NCI-H2227 treated with DMSO at 0.1 percent for 48 hours (cell line): ENCODE data around the gene C12orf57.

ENCODE experiments used
- DNase-seq: peaks from one replicate; lab custom pipeline; 2025; lab: John Stamatoyannopoulos, UW

The C12orf57 gene

GRCh38 chr12:6965026-6965661 lies 21.3 kb downstream of the C12orf57 start:
- peak; percentile 65 for DNase-seq

GRCh38 chr12:6965714-6966113 lies 21.9 kb downstream of the C12orf57 start:
- no peak for DNase-seq

- no peak for DNase-seq
Measured at GRCh38 chr12:6966351-6966750, 22.5 kb downstream of the C12orf57 start.

GRCh38 chr12:6967651-6968100 lies 23.9 kb downstream of the C12orf57 start:
- DNase-seq: no peak

GRCh38 chr12:6968426-6968825 lies 24.6 kb downstream of the C12orf57 start:
- no peak for DNase-seq

- no peak for DNase-seq
Measured at GRCh38 chr12:6970096-6970527, 26.3 kb downstream of the C12orf57 start.

GRCh38 chr12:6974180-6974579 lies 30.4 kb downstream of the C12orf57 start:
- DNase-seq: no peak

- DNase-seq: no peak
Measured at GRCh38 chr12:6975297-6976032, 31.6 kb downstream of the C12orf57 start.

GRCh38 chr12:6977653-6978052 lies 33.8 kb downstream of the C12orf57 start:
- no peak for DNase-seq

GRCh38 chr12:6978188-6978587 lies 34.4 kb downstream of the C12orf57 start:
- no peak for DNase-seq

- no peak for DNase-seq
Measured at GRCh38 chr12:6978611-6979011, 34.8 kb downstream of the C12orf57 start.

GRCh38 chr12:6979021-6979420 lies 35.2 kb downstream of the C12orf57 start:
- DNase-seq: no peak

GRCh38 chr12:6979453-6979852 lies 35.6 kb downstream of the C12orf57 start:
- DNase-seq: no peak

- DNase-seq: no peak
Measured at GRCh38 chr12:6980075-6980474, 36.3 kb downstream of the C12orf57 start.

GRCh38 chr12:6980740-6981139 lies 36.9 kb downstream of the C12orf57 start:
- DNase-seq: no peak

- DNase-seq: no peak
Measured at GRCh38 chr12:6981152-6982052, 37.6 kb downstream of the C12orf57 start.

- DNase-seq: no peak
Measured at GRCh38 chr12:6982532-6982931, 38.7 kb downstream of the C12orf57 start.

GRCh38 chr12:6987956-6988553 lies 44.2 kb downstream of the C12orf57 start:
- no peak for DNase-seq
